ENCODE results near the gene ZGRF1. TPM values are rescaled to one million over a fixed set of nuclear protein-coding genes. Genes with fewer than 3 reads are reported as not detected.
"Not testable (repeated sequence)": the region's sequence is repeated elsewhere in the genome, so short reads cannot be mapped to it uniquely, and the experiment has no call there.

Gene ZGRF1
- total RNA-seq, 2 donors from 2014 or later = 2.0 to 4.1 TPM

- no peak for DNase-seq
- ATAC-seq = no peak
- intact Hi-C loops (cut with DNase I, micrococcal nuclease) = no loop called here
These were observed 10.2 kb upstream of the ZGRF1 start for GRCh38 chr4:112646632-112647537.

GRCh38 chr4:112645541-112646329 is 9.0 kb upstream of the ZGRF1 start:
- intact Hi-C loops (cut with DNase I, micrococcal nuclease) = no loop called here
- no peak for DNase-seq
- ATAC-seq = no peak

DNA sequence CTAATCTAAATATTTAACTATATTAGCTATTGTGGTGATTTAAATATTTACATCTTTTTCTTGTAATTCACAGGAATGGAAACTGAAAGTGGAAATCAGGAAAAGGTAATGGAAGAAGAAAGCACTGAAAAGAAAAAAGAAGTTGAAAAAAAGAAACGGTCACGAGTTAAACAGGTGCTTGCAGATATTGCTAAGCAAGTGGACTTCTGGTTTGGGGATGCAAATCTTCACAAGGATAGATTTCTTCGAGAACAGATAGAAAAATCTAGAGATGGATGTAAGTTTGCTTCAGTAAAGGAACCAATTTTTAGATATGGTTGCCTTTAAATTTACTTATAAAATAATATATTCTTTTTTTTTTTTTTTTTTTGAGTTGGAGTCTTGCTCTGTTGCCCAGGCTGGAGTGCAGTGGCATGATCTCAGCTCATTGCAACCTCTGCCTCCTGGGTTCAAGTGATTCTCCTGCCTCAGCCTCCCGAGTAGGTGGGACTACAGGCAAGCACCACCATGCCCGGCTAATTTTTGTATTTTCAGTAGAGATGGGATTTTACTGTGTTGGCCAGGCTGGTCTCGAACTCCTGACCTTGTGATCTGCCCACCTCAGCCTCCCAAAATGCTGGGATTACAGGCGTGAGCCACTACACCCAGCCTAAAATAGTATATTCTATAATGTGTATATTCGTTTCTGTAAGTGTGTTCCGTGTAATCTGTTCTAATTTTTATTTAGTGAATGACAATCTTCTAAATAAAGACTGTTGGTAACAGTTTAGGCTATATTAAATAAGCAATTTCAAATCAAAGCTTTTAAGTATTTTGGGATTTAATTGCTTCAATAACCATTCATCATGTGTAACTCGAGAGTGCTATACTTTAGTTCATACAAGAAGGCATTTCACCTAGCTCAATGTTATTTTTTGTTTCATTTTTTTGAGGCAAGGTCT is 8.2 kb upstream of the ZGRF1 start:
- intact Hi-C loops (cut with DNase I, micrococcal nuclease); DNase-seq: not testable (repeated sequence)

GRCh38 chr4:112642526-112642925 is 5.8 kb upstream of the ZGRF1 start:
- ATAC-seq (no peak), DNase-seq (no peak)
- intact Hi-C loops (cut with DNase I, micrococcal nuclease) = no loop called here

More for the DNA sequence above, 8.2 kb upstream of the ZGRF1 start:
- ATAC-seq = not testable (repeated sequence)

DNA sequence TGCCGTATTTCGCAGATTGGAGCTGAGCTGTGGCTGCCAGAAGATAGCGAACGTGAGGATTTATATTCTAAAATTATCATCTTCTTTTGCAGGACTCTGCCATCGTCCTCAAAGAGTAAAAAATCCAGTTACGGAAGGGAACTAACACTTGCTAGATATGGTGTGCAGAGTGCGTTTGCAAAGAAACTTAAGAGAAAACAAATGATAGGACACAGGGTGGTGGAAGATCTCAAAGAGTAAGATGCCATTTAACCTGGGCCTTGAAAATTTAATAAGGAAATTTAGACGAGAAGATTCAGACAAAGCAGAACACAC is 800 bp upstream of the ZGRF1 start:
- ATAC-seq (peak; percentile 1), DNase-seq (no peak)
- intact Hi-C loops (cut with DNase I, micrococcal nuclease) = no loop called here

DNA sequence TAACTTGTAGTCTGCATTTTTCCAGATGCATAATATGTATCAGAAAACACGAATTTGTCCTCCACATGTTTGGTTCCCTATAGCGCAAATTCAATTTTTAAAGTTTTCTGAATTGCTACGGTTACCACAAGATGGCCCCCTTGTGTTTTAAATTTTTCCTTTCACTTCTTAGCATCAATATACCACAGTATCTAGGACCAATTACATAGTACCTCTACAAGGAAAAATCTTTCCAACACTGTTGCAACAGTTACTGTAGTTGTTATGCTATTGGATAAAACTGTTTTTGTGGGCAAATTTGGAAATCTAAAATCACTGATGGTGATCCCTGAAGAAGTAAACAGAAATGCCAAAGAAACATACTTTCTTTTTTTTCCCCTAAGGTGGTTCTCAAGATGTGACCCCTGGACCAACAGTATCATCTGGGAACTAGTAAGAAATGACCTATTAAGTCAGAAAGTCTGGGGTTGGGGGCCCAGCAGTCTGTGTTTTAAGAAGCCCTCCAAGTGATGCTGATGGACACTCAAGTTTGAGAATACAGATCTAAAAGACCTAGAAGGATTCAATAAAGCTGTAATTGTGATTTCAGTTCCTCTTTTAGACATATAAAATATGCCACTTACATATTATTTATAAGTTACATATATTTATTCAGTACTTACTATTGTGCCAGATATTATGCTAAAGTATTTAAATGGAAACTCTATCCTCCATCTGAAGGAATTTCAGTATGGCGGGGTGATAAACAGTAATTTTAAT is 3.1 kb downstream of the ZGRF1 start:
- ATAC-seq (no peak), DNase-seq (no peak)
- intact Hi-C loops (cut with DNase I, micrococcal nuclease) = loop anchor here in 1 of 2 donors (5.0 kb wide), 1 partner anchor 319 kb away; no protein-coding TSS in a partner anchor

GRCh38 chr4:112626228-112626627 is 10.5 kb downstream of the ZGRF1 start:
- no peak for DNase-seq
- ATAC-seq = no peak
- intact Hi-C loops (cut with DNase I, micrococcal nuclease) = no loop called here

GRCh38 chr4:112616984-112617383 is 19.7 kb downstream of the ZGRF1 start:
- intact Hi-C loops (cut with DNase I, micrococcal nuclease) = no loop called here
- no peak for ATAC-seq
- DNase-seq = no peak

DNA sequence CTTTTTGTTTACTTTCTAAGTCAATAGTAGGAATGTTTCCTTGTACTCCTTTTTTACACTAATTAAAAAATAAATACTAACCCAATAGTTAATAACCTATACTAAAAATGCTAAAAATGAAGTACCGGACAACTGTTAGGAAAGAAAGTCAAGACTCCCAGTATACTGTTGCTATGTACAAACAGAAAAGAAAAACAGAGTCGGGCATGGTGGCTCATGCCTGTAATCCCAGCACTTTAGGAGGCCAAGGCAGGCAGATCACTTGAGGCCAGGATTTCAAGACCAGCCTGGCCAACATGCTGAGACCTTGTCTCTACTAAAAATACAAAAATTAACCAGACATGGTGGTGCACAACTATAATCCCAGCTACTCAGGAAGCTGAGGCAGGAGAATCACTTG is 23.9 kb downstream of the ZGRF1 start:
- ATAC-seq; intact Hi-C loops (cut with DNase I, micrococcal nuclease); DNase-seq: not testable (repeated sequence)

GRCh38 chr4:112604589-112604988 is 32.1 kb downstream of the ZGRF1 start:
- DNase-seq (peak in 1 of 2 donors; percentile 27), ATAC-seq (peak; percentile 78)
- intact Hi-C loops (cut with DNase I, micrococcal nuclease) = loop anchor here in 1 of 2 donors (5.0 kb wide), 1 partner anchor 282 kb away; no protein-coding TSS in a partner anchor

DNA sequence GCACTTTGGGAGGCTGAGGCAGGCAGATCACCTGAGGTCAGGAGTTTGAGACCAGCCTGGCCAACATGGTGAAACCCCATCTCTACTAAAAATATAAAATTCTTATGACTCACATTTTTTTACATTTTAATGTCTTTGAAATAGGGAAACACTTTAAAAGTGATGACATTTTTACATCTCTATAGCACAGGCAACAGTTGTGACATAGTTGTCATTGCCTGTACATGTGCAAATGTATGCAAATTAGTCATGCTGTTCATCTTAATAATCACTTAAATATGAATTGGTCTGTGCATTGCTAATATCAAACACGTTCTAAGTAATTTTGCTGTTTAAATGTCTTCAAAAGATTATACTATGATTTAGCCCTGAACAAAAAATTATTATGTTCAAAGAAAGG is 41.7 kb downstream of the ZGRF1 start:
- intact Hi-C loops (cut with DNase I, micrococcal nuclease) = no loop called here
- no peak for DNase-seq
- no peak for ATAC-seq

GRCh38 chr4:112593438-112594133 is 43.1 kb downstream of the ZGRF1 start:
- no peak for ATAC-seq
- no peak for DNase-seq
- intact Hi-C loops (cut with DNase I, micrococcal nuclease) = no loop called here

DNA sequence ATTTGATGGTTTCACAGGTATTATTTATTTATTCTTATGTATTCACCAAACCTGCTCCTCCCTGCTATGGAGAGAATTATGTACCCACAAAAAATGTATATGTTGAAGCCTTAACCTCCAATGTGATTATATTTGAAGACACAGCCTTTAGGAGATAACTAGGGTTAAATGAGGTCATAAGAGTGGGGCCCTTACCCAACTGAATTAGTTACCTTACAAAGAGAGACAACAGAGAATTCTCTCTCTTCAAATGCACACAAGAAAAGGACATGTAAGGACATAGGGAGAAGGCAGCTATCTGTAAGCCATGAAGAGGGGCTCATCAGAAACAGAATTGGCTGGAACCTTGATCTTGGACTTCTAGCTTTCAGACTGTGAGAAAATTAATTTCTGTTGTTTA is 44.0 kb downstream of the ZGRF1 start:
- DNase-seq (no peak), ATAC-seq (no peak)
- intact Hi-C loops (cut with DNase I, micrococcal nuclease) = no loop called here

- DNase-seq (no peak), ATAC-seq (no peak)
- intact Hi-C loops (cut with DNase I, micrococcal nuclease) = no loop called here
These were observed 45.1 kb downstream of the ZGRF1 start for GRCh38 chr4:112591593-112591992.

GRCh38 chr4:112589206-112589605 is 47.5 kb downstream of the ZGRF1 start:
- intact Hi-C loops (cut with DNase I, micrococcal nuclease) = no loop called here
- DNase-seq = no peak
- no peak for ATAC-seq

- no peak for DNase-seq
- intact Hi-C loops (cut with DNase I, micrococcal nuclease) = no loop called here
- ATAC-seq = no peak
These were observed 50.6 kb downstream of the ZGRF1 start for GRCh38 chr4:112585977-112586736.

GRCh38 chr4:112567536-112567935 is 69.2 kb downstream of the ZGRF1 start:
- ATAC-seq (no peak), DNase-seq (no peak)
- intact Hi-C loops (cut with DNase I, micrococcal nuclease) = no loop called here
